Endothelial cell (in vitro differentiated cells): Measurements from ENCODE around the gene CNTRL. TPM values are rescaled to one million over a fixed set of nuclear protein-coding genes. Genes with fewer than 3 reads are reported as not detected.

ENCODE experiments used
- DNase-seq: peaks from one replicate; pipeline ENCODE4 v3.0.0; 2021; ENCODE audit warnings: low spot score
- H3K27ac Mint-ChIP-seq: one replicate; pipeline ENCODE4 v1.8.0; 2021; ENCODE audit warnings: mixed read lengths, inconsistent platforms; ENCODE audit not compliant: unreplicated experiment
- H3K27me3 Mint-ChIP-seq: one replicate; pipeline ENCODE4 v1.8.0; 2021; ENCODE audit warnings: mild to moderate bottlenecking, moderate library complexity, mixed read lengths, inconsistent platforms; ENCODE audit not compliant: unreplicated experiment
- H3K36me3 Mint-ChIP-seq: one replicate; pipeline ENCODE4 v1.8.0; 2021; ENCODE audit warnings: mild to moderate bottlenecking, low read depth, mixed read lengths, inconsistent platforms; ENCODE audit not compliant: unreplicated experiment
- H3K4me1 Mint-ChIP-seq: one replicate; pipeline ENCODE4 v1.8.0; 2021; ENCODE audit warnings: mild to moderate bottlenecking, mixed read lengths, inconsistent platforms; ENCODE audit not compliant: unreplicated experiment
- H3K4me3 Mint-ChIP-seq: one replicate; pipeline ENCODE4 v1.8.0; 2021; ENCODE audit warnings: mild to moderate bottlenecking, mixed read lengths, inconsistent platforms; ENCODE audit not compliant: unreplicated experiment
- H3K9me3 Mint-ChIP-seq: one replicate; pipeline ENCODE4 v1.8.0; 2021; ENCODE audit warnings: mixed read lengths, inconsistent platforms; ENCODE audit not compliant: unreplicated experiment
- CTCF ChIP-seq: fragments of 200-600 bp; sonication (generic); IDR thresholded peaks from one replicate; pipeline ENCODE4 v1.5.0; 2021; ENCODE audit warnings: antibody characterized with exemption; ENCODE audit not compliant: unreplicated experiment
- total RNA-seq: library from RNA; stranded (reverse); fragmentation: NEBNext Ultra II Directional; extraction: Animal tissue kit (Norgen Biotek cat#: 25700); gene quantifications from one replicate; pipeline ENCODE4 v1.2.1, GENCODE V29; 2021; ENCODE audit not compliant: unreplicated experiment

CNTRL gene
- total RNA-seq, 1 donor from 2014 or later, result 23.6 TPM

GRCh38 chr9:121048618-121049017, 26.1 kb upstream of the CNTRL start:
- Mint-ChIP-seq H3K27me3 (no peaks in the 10 kb centered on the region), H3K4me1 (peaks cover 5% of the 10 kb centered on the region), H3K4me3 (no peak overlapping the region), H3K27ac (no peak overlapping the region), H3K9me3 (no peaks in the 10 kb centered on the region), H3K36me3 (no peaks in the 10 kb centered on the region)
- no peak for DNase-seq
- TF ChIP-seq CTCF, result no peak

GRCh38 chr9:121050128-121050988, 24.4 kb upstream of the CNTRL start, which contains the start of gene C5:
C5 (minus strand) TSS chr9:121050275; CDS start chr9:121050246, 29 bp downstream.
- TF ChIP-seq CTCF, result no peak
- Mint-ChIP-seq H3K4me1 (peaks cover 5% of the 10 kb centered on the region), H3K9me3 (no peaks in the 10 kb centered on the region), H3K27ac (no peak within 1 kb of the TSS), H3K4me3 (no peak within 1 kb of the TSS), H3K36me3 (no peaks in the 10 kb centered on the region), H3K27me3 (no peaks in the 10 kb centered on the region)
- DNase-seq, result no peak

- no peak overlapping the region for H3K4me3 Mint-ChIP-seq
- DNase-seq, result no peak
- no peaks in the 10 kb centered on the region for H3K9me3 Mint-ChIP-seq
- H3K36me3 Mint-ChIP-seq, result no peaks in the 10 kb centered on the region
- peaks cover 5% of the 10 kb centered on the region for H3K4me1 Mint-ChIP-seq
- no peak for TF ChIP-seq CTCF
- H3K27me3 Mint-ChIP-seq, result no peaks in the 10 kb centered on the region
- H3K27ac Mint-ChIP-seq, result no peak overlapping the region
Observed at GRCh38 chr9:121053544-121053943, 21.2 kb upstream of the CNTRL start.

GRCh38 chr9:121055642-121056143, 19.1 kb upstream of the CNTRL start:
- Mint-ChIP-seq H3K27me3 (no peaks in the 10 kb centered on the region), H3K36me3 (no peaks in the 10 kb centered on the region), H3K4me1 (no peaks in the 10 kb centered on the region), H3K9me3 (no peaks in the 10 kb centered on the region), H3K27ac (no peak overlapping the region), H3K4me3 (no peak overlapping the region)
- TF ChIP-seq CTCF, result peak; percentile 69
- peak; percentile 38 for DNase-seq

- Mint-ChIP-seq H3K4me3 (no peak overlapping the region), H3K36me3 (no peaks in the 10 kb centered on the region), H3K27ac (no peak overlapping the region), H3K9me3 (no peaks in the 10 kb centered on the region), H3K27me3 (no peaks in the 10 kb centered on the region), H3K4me1 (no peaks in the 10 kb centered on the region)
- no peak for DNase-seq
- TF ChIP-seq CTCF, result no peak
Observed at GRCh38 chr9:121057821-121058220, 16.9 kb upstream of the CNTRL start.
